Measurements from ENCODE around the gene PDIA5. TPM values are rescaled to one million over a fixed set of nuclear protein-coding genes. Genes with fewer than 3 reads are reported as not detected.

PDIA5 gene
- total RNA-seq, 4 donors from 2014 or later = 5.3 to 9.2 (median 7.2) TPM

DNA sequence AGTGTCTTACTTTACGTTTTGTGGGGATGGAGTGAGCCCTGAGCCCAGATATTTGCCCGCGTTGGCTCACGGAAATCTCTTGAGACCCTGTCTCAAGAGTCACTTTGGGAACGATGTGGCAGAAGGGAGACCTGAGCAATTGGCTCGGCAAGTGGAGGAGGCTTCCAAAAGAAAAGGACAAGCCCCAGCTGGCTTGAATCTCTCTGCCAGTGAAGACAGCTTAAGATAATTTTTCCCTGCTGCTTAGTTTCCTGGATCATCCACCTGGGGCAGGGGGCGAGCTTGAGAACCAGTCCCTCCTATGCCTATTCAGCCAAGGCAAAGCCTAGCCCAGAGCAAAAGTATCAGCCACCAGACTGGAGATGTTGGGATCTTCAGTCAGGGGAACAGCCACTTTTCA is 135.6 kb downstream of the PDIA5 start:
- no peak for DNase-seq (ENCODE audit: low spot score in 2 of 2)
- WGBS = 1% methylated on average over 7 of the region's 7 CpGs

More for the DNA sequence above, 135.6 kb downstream of the PDIA5 start:
- Histone ChIP-seq H3K9me3 (no peaks in the 10 kb centered on the region), H3K36me3 (no peaks in the 10 kb centered on the region), H3K27ac (peak overlapping the region; percentile 90), H3K27me3 (no peaks in the 10 kb centered on the region), H3K4me1 (peaks cover 15% of the 10 kb centered on the region), H3K4me3 (peak overlapping the region; percentile 96)
- no peak for TF ChIP-seq POLR2A (IDR thresholded peaks at IDR 0.05)
- TF ChIP-seq EP300 (IDR thresholded peaks at IDR 0.05) = no peak
- no peak for TF ChIP-seq POLR2AphosphoS5 (IDR thresholded peaks at IDR 0.05)
- TF ChIP-seq CTCF (IDR thresholded peaks at IDR 0.05) = no peak

Other genes with a start within 250 kb of the PDIA5 start
- gene SEMA5B, start 39.3 kb upstream of the PDIA5 start, total RNA-seq = 1 to 10 TPM in 3 of 4 donors, not detected in 1; 1.4 to 2.0 (median 1.8) TPM
- gene SEC22A, start 134.9 kb downstream of the PDIA5 start, total RNA-seq = 10 to 100 TPM; 20.1 to 43.1 (median 28.7) TPM